Activated naive CD8-positive, alpha-beta T cell treated with anti-CD3 and anti-CD28 coated beads, Interleukin-2, amount 10 ng/mL, durations not matched to agents 7 days and 5 days (primary cell): ENCODE measurements around the gene CDHR5. TPM values are rescaled to one million over a fixed set of nuclear protein-coding genes. Genes with fewer than 3 reads are reported as not detected.

Experiments
- ATAC-seq: fragments of 150-1000 bp; cut with Tn5 transposase; one replicate; pipeline ENCODE4 v1.10.0; 2021; ENCODE audit warnings: low read depth, moderate library complexity
- POLR2A ChIA-PET: fragments of 350-600 bp; sonication (Branson Sonifier 250); formaldehyde crosslinking; loops from one replicate; lab custom pipeline; 2021; ENCODE audit warnings: antibody characterized with exemption; lab: Charles Lee
- DNase-seq: peaks from one replicate; pipeline ENCODE4 v3.0.0; 2021
- H3K27ac Mint-ChIP-seq: one replicate; pipeline ENCODE4 v1.8.0; 2022; ENCODE audit warnings: mild to moderate bottlenecking, mixed read lengths
- H3K27me3 Mint-ChIP-seq: one replicate; pipeline ENCODE4 v1.8.0; 2022; ENCODE audit warnings: mild to moderate bottlenecking, moderate library complexity, mixed read lengths
- H3K36me3 Mint-ChIP-seq: one replicate; pipeline ENCODE4 v1.8.0; 2021; ENCODE audit warnings: mild to moderate bottlenecking, mixed read lengths
- H3K4me1 Mint-ChIP-seq: one replicate; pipeline ENCODE4 v1.8.0; 2021; ENCODE audit warnings: mixed read lengths
- H3K4me3 Mint-ChIP-seq: one replicate; pipeline ENCODE4 v1.8.0; 2022; ENCODE audit warnings: mild to moderate bottlenecking, moderate library complexity, mixed read lengths
- H3K9me3 Mint-ChIP-seq: one replicate; pipeline ENCODE4 v1.8.0; 2021; ENCODE audit warnings: mixed read lengths
- total RNA-seq, 2 experiments: library from RNA; stranded (reverse); gene quantifications; one replicate each; pipeline ENCODE4 v1.2.3, GENCODE V29; 2021

Gene CDHR5
- total RNA-seq, 2 experiments from 2014 or later = not detected

GRCh38 chr11:615504-616319 is 9.0 kb downstream of the CDHR5 start, which contains the start of gene IRF7:
Gene IRF7 (minus strand): TSS chr11:615950. CDS start chr11:615364, 586 bp downstream.
- H3K27me3 Mint-ChIP-seq = no peaks in the 10 kb centered on the region
- no peaks in the 10 kb centered on the region for H3K9me3 Mint-ChIP-seq
- peak within 1 kb of the TSS; percentile 93 for H3K4me3 Mint-ChIP-seq
- POLR2A ChIA-PET = interaction anchor here (0.6 to 1.6 kb wide), 20 partner anchors 10 to 272 kb away, joined by 3 to 22 read pairs (median 4); partner anchors contain the start of genes DEAF1, HRAS, PHRF1 and TMEM80
- DNase-seq (peak; percentile 94), ATAC-seq (peak; percentile 77)
- H3K27ac Mint-ChIP-seq = peak within 1 kb of the TSS; percentile 97
- H3K36me3 Mint-ChIP-seq = peaks cover 12% of the 10 kb centered on the region
- H3K4me1 Mint-ChIP-seq = peaks cover 13% of the 10 kb centered on the region

- ATAC-seq = no peak
Measured at GRCh38 chr11:614623-615503, 9.9 kb downstream of the CDHR5 start.

GRCh38 chr11:614021-614622 is 10.6 kb downstream of the CDHR5 start:
- H3K27me3 Mint-ChIP-seq = no peaks in the 10 kb centered on the region
- DNase-seq (no peak), ATAC-seq (no peak)
- peaks cover 13% of the 10 kb centered on the region for H3K36me3 Mint-ChIP-seq
- H3K4me1 Mint-ChIP-seq = peaks cover 13% of the 10 kb centered on the region
- no peaks in the 10 kb centered on the region for H3K9me3 Mint-ChIP-seq
- H3K4me3 Mint-ChIP-seq = peak overlapping the region; percentile 93
- POLR2A ChIA-PET = interaction anchor here (0.6 to 3.7 kb wide), 20 partner anchors 9 to 164 kb away, joined by 3 to 23 read pairs (median 4); partner anchors contain the start of genes DEAF1, HRAS, LRRC56 and PHRF1
- peak overlapping the region; percentile 93 for H3K27ac Mint-ChIP-seq

More at GRCh38 chr11:614623-615503, 9.9 kb downstream of the CDHR5 start:
- H3K36me3 Mint-ChIP-seq = peaks cover 13% of the 10 kb centered on the region
- POLR2A ChIA-PET = interaction anchor here (0.6 to 3.7 kb wide), 28 partner anchors 9 to 163 kb away, joined by 3 to 23 read pairs (median 4); partner anchors contain the start of genes DEAF1, HRAS, LRRC56 and PHRF1
- no peak for DNase-seq
- H3K9me3 Mint-ChIP-seq = no peaks in the 10 kb centered on the region
- peaks cover 13% of the 10 kb centered on the region for H3K4me1 Mint-ChIP-seq
- H3K4me3 Mint-ChIP-seq = peak overlapping the region; percentile 93
- H3K27me3 Mint-ChIP-seq = no peaks in the 10 kb centered on the region
- peak overlapping the region; percentile 97 for H3K27ac Mint-ChIP-seq

- peaks cover 13% of the 10 kb centered on the region for H3K36me3 Mint-ChIP-seq
- H3K4me1 Mint-ChIP-seq = peaks cover 13% of the 10 kb centered on the region
- POLR2A ChIA-PET = interaction anchor here (0.5 to 3.7 kb wide), 13 partner anchors 10 to 134 kb away, joined by 3 to 23 read pairs (median 4); partner anchors contain the start of genes DEAF1, HRAS, LRRC56 and PHRF1
- H3K27me3 Mint-ChIP-seq = no peaks in the 10 kb centered on the region
- peak overlapping the region; percentile 93 for H3K27ac Mint-ChIP-seq
- H3K4me3 Mint-ChIP-seq = peak overlapping the region; percentile 93
- no peaks in the 10 kb centered on the region for H3K9me3 Mint-ChIP-seq
- peak; percentile 84 for DNase-seq
- ATAC-seq = peak; percentile 21
Measured at GRCh38 chr11:613369-613968, 11.3 kb downstream of the CDHR5 start.

DNA sequence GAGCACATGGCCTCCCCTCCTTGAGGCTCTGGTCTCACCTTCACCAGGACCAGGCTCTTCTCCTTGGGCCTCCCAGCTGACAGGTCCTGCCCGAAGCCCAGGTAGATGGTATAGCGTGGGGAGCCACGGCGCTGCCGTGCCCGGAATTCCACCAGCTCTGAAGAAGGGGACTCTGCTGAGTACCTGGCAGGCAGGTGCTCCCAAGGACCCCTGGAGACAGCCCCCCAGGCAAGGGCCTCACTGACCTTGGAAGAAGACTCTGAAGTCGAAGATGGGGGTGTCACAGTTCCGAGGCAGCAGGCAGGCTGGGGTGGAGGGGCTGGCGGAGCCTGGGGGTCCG is 11.8 kb downstream of the CDHR5 start:
- POLR2A ChIA-PET = interaction anchor here (0.5 to 3.7 kb wide), 9 partner anchors 25 to 135 kb away, joined by 3 to 23 read pairs (median 8); partner anchors contain the start of genes HRAS, LRRC56, PHRF1 and TALDO1
- peaks cover 13% of the 10 kb centered on the region for H3K36me3 Mint-ChIP-seq
- no peak for ATAC-seq
- no peak for DNase-seq
- H3K4me1 Mint-ChIP-seq = peaks cover 13% of the 10 kb centered on the region
- H3K9me3 Mint-ChIP-seq = no peaks in the 10 kb centered on the region
- H3K27ac Mint-ChIP-seq = peak overlapping the region; percentile 93
- H3K4me3 Mint-ChIP-seq = no peak overlapping the region
- no peaks in the 10 kb centered on the region for H3K27me3 Mint-ChIP-seq

GRCh38 chr11:612201-612960 is 12.4 kb downstream of the CDHR5 start:
- H3K4me1 Mint-ChIP-seq = peaks cover 13% of the 10 kb centered on the region
- POLR2A ChIA-PET = interaction anchor here (0.5 to 3.7 kb wide), 13 partner anchors 10 to 113 kb away, joined by 3 to 23 read pairs (median 4); partner anchors contain the start of genes HRAS, LRRC56 and PHRF1

DNA sequence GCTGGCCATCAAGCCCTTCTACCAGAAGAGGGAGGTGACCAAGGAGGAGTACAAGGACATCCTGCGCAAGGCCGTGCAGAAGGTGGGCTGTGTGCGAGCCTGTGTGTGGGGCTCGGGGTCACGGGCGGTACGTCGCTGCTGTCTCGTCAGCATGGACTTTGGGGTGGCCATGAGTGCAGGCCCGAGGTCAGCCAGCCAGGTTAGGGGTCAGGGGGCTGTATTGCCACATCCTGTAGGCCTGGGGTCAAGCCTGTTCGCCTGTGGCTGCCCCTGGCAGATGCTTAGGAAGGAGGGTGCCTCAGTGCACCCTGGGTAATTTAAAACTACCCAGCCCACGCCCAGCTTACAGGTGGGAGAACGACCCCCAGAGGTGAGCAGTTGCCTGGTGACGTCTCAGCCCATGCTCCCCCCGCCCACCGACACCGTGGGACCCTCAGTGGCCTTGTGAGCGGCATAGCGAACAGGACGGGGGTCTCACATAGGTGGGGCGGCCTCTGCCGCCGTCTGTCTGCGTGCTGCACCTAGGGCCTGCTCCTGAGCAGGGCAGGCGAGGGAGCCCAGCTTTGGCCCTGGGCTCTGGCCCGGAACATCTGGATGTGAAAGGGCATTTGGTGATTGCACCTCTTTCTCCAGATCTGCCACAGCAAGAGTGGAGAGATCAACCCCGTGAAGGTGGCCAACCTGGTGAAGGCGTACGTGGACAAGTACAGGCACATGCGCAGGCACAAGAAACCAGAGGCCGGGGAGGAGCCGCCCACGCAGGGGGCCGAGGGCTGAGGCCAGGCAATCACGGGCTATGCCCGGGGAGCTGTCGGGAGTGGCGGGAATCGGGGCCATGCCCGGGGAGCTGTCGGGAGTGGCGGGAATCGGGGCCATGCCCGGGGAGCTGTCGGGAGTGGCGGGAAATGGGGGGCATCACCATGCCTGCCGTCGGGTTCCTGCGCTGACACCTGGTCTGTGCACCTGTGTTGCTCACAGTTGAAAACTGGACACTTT is 13.5 kb downstream of the CDHR5 start:
- Mint-ChIP-seq H3K27ac (peak overlapping the region; percentile 93), H3K27me3 (no peaks in the 10 kb centered on the region), H3K9me3 (no peaks in the 10 kb centered on the region), H3K4me1 (peaks cover 10% of the 10 kb centered on the region), H3K4me3 (no peak overlapping the region), H3K36me3 (peaks cover 17% of the 10 kb centered on the region)
- POLR2A ChIA-PET = interaction anchor here (1.0 to 3.7 kb wide), 8 partner anchors 10 to 55 kb away, joined by 3 to 18 read pairs (median 4); partner anchors contain the start of gene PHRF1
- ATAC-seq (no peak), DNase-seq (no peak)

More at GRCh38 chr11:612201-612960, 12.4 kb downstream of the CDHR5 start:
- Mint-ChIP-seq H3K36me3 (peaks cover 13% of the 10 kb centered on the region), H3K4me3 (peak overlapping the region; percentile 48), H3K27me3 (no peaks in the 10 kb centered on the region), H3K9me3 (no peaks in the 10 kb centered on the region), H3K27ac (peak overlapping the region; percentile 93)
- no peak for DNase-seq
- no peak for ATAC-seq

- Mint-ChIP-seq H3K4me3 (no peak overlapping the region), H3K27me3 (no peaks in the 10 kb centered on the region), H3K27ac (no peak overlapping the region), H3K4me1 (peaks cover 8% of the 10 kb centered on the region), H3K9me3 (no peaks in the 10 kb centered on the region), H3K36me3 (peaks cover 17% of the 10 kb centered on the region)
- POLR2A ChIA-PET = interaction anchor here (1.0 to 1.1 kb wide), 2 partner anchors 9 to 32 kb away, joined by 3 to 4 read pairs; no protein-coding TSS in a partner anchor
- no peak for ATAC-seq
- no peak for DNase-seq
Measured at GRCh38 chr11:610146-610801, 14.5 kb downstream of the CDHR5 start.

- POLR2A ChIA-PET = no interaction called here
- no peak for DNase-seq
- Mint-ChIP-seq H3K4me1 (peaks cover 6% of the 10 kb centered on the region), H3K4me3 (no peak overlapping the region), H3K9me3 (no peaks in the 10 kb centered on the region), H3K27me3 (no peaks in the 10 kb centered on the region), H3K27ac (no peak overlapping the region), H3K36me3 (peaks cover 14% of the 10 kb centered on the region)
- ATAC-seq = no peak
Measured at GRCh38 chr11:609341-609811, 15.4 kb downstream of the CDHR5 start.

GRCh38 chr11:608791-609251 is 15.9 kb downstream of the CDHR5 start:
- H3K27me3 Mint-ChIP-seq = no peaks in the 10 kb centered on the region
- ATAC-seq (no peak), DNase-seq (no peak)
- no peak overlapping the region for H3K27ac Mint-ChIP-seq
- H3K4me1 Mint-ChIP-seq = peaks cover 4% of the 10 kb centered on the region
- no peak overlapping the region for H3K4me3 Mint-ChIP-seq
- POLR2A ChIA-PET = no interaction called here
- H3K36me3 Mint-ChIP-seq = peaks cover 10% of the 10 kb centered on the region
- H3K9me3 Mint-ChIP-seq = no peaks in the 10 kb centered on the region
